Skin of body (tissue), 2 donors: Measurements from ENCODE around the gene LHFPL2. TPM values are rescaled to one million over a fixed set of nuclear protein-coding genes. Genes with fewer than 3 reads are reported as not detected.

ENCODE experiments used
- DNase-seq: peaks from one replicate; lab custom pipeline; 2025; lab: John Stamatoyannopoulos, UW
- total RNA-seq: library from RNA; depleted of rRNA; stranded (reverse); fragments of >200 nt; gene quantifications from one replicate; pipeline ENCODE4 v1.2.3, GENCODE V29; 2014

The LHFPL2 gene
- total RNA-seq, 1 donor from 2014 or later: 75.7 TPM

- no peak for DNase-seq
Observed at GRCh38 chr5:78505860-78506259, 142.7 kb downstream of the LHFPL2 start.

GRCh38 chr5:78504704-78505677, 143.6 kb downstream of the LHFPL2 start:
- DNase-seq: peak; percentile 98

DNA sequence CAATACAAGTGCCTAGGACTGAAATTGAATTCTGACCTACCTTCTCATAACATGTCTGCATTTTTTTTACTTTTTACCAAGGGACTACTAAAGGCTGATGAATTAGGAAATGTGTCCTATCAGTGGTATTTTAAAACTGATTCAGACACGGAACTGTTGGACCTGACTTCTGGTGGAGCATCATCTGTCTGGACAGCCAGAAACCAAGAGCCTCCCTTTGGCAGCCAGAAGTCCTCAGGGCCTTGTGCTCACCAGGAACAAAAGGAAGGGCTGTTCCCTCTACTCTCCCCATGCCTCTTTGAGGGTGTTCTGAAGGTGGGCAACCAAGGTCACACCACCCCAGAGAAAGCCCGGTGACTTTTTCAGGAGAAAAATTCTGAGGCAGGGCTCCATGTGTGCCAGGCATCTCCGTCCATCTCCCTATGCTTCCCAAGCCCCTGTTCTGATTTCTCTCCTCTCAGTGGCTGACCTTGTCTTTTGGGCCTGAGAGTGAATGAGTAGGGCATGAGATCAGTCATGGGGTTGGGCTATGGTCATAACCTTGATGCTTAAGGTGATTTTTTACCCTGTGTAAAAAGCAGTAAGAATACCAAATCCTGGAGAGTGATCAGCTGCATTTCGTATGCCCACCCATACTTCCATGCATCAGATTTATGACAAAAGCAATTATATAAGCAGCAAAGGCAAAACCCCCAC, 144.5 kb downstream of the LHFPL2 start:
- no peak for DNase-seq

DNA sequence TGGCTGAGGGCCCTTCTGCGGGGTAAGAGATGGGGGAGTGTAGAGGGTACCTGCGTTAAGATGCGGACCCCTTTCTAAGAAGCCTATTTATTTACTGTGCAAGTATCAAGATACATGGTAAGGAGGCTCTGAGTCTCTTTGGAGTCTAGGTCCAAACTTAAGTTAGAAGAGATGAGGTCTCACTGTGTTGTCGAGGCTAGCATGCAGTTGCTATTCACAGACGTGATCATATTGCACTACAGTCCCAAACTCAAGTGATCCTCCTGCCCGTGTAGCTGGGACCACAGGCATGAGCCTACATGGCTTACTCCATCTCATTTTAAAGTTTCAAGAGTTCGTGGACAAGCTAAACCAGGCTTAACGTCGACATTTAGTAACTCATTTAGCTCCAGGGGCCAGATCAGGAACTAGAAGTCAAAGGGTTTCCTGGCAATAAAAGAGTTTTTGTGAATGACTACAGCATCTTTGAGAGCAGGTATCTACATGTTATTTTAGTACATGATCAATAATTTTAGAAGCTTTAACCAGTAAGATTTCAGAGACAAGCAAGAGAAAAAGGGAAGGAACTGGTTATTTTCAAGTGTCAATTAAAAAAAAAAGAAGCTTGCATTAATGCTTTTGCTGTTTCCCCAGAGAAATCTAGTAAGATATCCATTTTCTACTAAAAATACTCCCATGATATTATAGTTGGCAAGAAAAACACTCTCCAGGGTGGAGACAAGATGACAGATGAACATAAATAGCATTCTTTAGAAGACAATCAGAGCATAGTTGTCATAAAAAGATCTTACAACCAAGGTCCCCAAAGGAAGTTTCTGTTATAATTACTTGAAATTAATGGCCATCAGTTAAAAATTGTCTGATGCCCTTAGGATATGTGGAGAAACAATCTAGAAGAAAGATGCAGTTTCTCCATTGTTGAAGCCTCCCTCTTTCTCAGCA, 146.9 kb downstream of the LHFPL2 start:
- DNase-seq: peak; percentile 36

- DNase-seq: no peak
Observed at GRCh38 chr5:78500871-78501270, 147.7 kb downstream of the LHFPL2 start.

- DNase-seq: no peak
Observed at GRCh38 chr5:78500028-78500427, 148.5 kb downstream of the LHFPL2 start.

DNA sequence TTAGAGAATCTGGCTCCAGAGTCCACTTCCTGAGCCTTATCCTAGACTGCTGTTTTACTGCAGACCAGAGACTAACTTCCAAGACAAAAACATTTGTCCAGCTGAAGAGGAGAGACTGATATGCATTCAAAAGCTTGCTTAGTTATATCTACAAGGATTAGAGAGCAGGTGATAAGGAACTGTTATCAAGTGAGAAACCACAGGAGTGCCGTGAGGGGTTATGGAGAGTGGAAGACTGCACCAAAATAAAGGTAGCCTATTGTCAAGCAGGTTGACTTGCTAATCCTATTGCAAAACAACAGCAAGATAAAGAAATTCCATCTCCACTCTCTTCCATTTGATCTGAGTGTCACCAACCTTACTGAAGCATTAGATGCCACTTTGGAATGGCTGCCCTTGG, 149.1 kb downstream of the LHFPL2 start:
- no peak for DNase-seq

- no peak for DNase-seq
Observed at GRCh38 chr5:78497573-78498533, 150.7 kb downstream of the LHFPL2 start.

DNA sequence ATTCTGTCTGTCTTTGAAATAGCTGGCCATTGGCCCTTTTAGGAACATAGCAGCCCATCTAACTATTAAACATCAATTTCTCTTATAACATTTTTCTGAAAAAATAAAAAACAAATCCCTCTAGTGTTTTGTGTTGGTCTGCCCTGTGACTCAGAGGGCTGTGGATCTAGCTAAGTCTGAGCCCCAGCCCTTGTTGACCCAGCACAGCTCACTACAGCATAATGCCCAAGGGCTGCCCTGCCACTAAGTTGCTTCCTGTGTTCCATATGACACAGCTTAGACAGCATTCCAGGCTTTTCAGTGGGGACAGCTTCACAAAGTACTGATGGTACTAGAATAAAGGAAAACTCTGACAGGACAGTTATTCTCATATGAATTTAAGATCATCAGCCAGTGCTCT, 152.2 kb downstream of the LHFPL2 start:
- DNase-seq: peak; percentile 29

DNA sequence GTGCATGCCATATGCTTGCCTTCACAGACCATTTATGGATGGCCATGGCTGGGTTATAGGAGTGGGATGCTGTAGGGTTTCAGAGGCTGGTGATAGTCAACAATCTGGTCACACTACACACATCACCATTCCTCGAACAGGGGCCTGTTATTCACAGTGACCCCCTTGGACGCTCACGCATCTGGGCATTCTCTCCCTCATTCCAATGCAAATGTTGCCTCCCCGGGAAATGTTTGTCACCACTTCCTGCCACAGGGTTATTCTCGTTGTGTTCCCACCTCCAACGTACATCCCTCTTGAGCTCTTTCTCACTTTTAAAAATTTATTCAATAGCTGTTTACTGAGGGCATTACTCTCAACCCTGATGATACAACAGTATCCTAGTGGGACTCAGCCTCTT, 152.8 kb downstream of the LHFPL2 start:
- DNase-seq: no peak

- DNase-seq: no peak
Observed at GRCh38 chr5:78492650-78493049, 155.9 kb downstream of the LHFPL2 start.

DNA sequence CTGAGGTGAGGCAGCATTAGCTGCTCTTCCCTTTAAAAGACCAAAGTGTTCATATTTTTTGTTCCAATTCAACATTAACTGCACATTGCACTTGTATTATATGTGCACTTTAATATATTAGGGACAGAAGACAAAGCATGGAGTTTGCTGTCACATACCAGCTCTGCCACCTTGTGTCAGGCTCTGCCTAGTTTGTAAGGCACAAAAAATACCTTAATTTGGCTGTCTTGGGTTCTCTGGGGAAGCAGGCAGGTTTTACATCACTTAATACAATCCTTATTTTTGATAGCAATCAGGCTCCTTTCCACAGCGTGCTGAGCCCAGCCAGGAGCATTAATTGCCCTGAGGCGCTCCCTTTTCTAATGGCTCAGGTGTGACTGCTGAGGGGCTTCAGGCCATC, 156.3 kb downstream of the LHFPL2 start:
- no peak for DNase-seq

GRCh38 chr5:78490709-78491485, 157.7 kb downstream of the LHFPL2 start:
- no peak for DNase-seq

DNA sequence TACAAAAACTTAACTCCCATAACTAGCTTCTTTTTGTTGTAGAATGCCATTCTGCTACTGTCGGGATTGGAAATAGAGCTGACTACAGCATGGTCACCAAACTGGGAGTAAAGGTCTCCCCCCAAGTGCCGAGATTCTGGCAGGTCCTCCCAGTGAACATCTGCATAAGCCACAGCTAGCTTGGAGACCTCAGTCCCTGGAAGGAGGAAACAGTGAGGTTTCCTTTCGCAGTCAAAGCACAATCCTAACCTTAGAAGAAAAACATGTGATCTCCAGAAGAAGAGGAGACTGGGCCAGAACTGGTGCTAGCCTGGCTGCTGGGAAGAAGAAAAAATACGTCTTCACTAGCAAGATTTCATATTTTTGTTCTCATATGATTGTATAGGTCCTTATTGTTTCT, 160.7 kb downstream of the LHFPL2 start:
- DNase-seq: no peak

DNA sequence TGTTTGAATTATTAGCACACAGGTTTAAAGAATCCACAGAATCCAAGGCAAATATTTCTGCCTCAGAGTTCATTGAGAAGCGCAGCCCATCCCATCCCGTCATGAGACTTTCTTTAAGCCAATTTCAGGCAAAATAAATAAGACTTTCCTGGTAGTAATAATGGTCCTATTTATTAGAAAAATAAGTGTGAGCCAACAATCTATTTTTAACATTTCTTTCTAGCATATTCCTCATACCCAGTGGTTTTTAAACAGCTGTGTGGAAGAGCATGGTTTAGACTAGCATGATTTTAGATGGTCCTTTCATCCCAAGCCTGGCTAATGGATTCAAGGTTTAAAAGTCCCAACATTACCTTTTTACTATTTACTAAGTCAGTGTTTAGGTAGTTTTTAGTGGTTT, 162.4 kb downstream of the LHFPL2 start:
- no peak for DNase-seq

GRCh38 chr5:78483809-78484521, 164.6 kb downstream of the LHFPL2 start:
- no peak for DNase-seq

GRCh38 chr5:78482948-78483347, 165.6 kb downstream of the LHFPL2 start:
- DNase-seq: no peak

DNA sequence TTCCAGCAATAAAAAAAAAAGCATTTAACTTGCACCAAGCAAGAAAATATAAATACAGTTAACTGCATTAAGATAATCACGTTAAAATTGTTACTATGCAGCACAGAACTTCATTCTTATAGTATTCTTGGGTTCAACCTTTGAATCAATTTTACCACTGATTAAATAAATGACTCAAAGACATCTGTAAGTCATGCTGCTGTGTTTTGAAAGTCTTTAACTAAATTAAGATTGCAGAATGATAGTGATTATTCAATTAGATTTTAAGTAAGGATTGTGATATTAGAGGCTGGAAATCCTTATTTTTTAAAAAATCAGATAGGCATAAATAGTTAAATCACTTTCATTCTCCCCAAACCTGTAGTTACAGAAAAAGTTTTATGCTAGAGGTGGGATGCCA, 171.8 kb downstream of the LHFPL2 start:
- no peak for DNase-seq

GRCh38 chr5:78475370-78475769, 173.2 kb downstream of the LHFPL2 start:
- DNase-seq: no peak
